HG03060 (cell line): ENCODE results near the gene OBI1.
"Not testable (repeated sequence)": the region's sequence is repeated elsewhere in the genome, so short reads cannot be mapped to it uniquely, and the experiment has no call there.

Experiments
- ATAC-seq: cut with Tn5 transposase; IDR thresholded peaks from one replicate; pipeline ENCODE4 v1.9.1; 2021; ENCODE audit warnings: low read depth, moderate number of reproducible peaks; ENCODE audit not compliant: unreplicated experiment

OBI1 gene

DNA sequence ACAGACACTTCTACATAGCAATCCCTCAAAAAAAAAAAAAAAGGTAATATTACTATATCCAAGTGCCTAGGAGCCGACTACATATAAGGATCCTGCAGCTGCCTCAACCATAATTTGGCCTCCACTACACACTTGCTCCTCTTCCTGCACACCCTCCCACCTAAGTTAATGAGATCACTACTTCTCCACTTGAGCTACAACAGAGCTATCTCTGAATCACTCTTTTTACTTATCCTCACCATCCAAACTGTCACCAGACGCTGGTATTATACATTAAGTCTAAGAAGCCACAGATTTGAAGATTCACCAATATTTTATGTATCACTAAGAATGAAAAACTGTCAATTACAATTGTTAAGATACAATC is 8.3 kb downstream of the OBI1 start:
- no peak for ATAC-seq

DNA sequence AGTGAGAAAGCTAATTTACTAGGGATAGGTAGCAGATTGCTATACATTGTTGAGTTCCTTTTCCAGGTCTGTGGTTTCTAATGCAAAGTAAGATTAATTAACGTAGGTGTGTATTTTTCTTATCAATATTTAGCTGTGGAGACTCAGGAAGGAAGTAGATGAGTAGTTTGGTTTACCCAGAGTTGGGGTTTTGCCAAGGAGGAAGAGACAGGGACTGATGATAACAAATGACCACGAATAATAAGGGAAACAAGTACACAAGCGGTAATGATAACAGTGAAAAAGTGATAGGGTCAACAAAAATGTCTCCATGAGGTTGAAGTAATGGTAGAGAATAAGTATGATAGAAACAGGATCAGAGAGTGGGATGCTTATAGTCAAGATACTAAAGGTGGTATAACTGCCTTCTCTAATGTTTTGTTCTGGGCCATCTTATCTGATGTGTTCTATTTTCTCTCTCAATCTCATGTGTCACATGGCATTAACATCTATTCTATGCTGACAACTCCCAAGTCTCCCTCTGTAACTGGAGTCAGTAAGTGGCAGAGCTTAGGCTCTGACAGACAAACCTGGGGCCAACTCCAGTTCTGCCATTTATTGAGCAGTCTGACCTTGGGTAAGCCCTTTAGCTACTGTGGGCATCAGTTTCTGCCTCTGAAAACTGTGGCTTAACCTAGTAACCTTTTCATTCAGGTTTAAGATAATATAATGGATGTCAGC is 8.8 kb downstream of the OBI1 start:
- ATAC-seq: no peak

DNA sequence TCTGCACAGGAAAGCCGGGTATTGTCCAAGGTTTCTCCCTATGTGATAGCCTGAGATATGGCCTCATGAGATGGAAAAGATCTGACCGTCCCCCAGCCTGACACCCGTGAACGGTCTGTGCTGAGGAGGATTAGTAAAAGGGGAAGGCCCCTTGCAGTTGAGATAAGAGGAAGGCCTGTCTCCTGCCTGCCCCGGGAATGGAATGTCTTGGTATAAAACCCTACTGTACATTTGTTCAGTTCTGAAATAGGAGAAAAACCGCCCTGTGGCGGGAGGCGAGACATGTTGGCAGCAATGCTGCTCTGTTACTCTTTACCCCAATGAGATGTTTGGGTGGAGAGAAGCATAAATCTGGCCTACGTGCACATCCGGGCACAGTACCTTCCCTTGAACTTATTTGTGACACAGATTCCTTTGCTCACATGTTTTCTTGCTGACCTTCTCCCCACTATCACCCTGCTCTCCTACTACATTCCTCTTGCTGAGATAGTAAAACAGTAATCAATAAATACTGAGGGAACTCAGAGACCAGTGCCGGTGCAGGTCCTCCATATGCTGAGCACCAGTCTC is 11.8 kb downstream of the OBI1 start:
- not testable (repeated sequence) for ATAC-seq

DNA sequence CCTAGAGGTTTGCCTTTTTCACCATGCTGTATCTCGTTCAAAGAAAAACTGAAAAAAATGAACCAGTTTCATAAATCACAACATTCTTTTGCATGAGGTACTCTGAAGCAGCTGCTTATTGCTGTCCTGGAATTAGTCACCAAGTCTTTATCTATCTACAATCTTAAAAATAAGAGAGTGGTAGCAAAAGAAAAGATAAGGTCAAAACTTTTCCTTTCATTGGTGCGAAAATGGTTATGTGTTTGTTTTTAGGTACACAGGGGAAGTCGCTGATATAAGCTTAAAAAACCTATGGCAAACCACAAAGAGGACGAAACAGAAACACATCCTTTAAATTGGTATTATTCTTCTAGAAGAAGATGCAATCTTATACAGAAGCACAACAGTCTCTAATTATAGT is 20.7 kb downstream of the OBI1 start:
- no peak for ATAC-seq

DNA sequence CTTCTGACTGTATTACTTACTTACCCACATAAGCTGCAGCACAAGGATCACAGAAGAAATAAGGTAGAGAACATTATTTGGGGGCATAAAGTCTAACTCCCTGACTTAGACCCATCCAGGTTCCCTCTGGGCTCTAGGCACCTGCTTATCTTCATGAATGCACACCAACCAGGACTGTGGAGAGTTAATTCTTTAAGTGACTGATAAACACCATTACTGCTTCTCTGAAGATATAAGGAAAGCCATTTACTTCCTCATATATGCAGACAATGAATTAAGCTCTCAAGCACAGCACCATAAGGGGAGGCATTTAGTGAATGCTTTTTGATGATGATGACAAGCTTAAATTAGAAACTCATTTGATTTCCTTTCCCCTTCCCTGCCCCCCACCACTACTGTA is 22.5 kb downstream of the OBI1 start:
- ATAC-seq: no peak

DNA sequence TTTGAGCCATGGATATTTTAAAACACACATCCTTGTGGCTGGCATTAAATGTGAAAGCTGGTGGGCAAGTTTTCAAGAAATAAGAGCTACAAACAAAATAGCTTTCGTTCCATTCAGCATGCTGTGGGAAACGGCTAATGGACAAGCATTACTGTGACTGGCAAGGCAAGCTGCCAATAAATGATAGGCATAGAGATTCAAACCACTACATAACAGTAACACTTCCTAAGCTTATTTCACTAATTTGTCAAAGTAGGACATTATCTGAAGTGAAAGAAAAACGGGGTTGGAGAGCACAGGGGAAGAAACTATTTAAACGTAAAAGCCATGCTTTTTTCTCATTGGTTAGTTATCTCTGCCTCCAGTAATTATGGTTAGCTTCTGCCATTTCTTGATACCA is 26.0 kb downstream of the OBI1 start:
- ATAC-seq: no peak

DNA sequence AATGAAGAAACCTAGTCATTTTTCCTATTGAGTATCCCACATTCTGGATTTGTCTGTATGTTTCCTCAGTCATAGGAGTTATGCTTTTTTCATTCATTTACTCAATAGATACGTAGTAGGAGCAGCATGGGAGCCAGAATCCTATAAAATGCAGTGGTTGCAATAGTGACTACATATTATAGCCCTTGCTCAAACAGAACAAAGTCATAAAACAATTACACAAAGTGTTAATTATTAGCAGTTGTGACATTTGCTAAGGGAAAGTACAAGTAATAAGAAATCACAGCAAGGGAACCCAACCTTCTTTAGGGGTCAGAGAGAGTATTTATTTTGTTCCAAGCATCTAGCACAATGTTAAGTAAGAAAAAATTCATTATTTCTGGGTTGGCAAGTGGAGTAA is 27.9 kb downstream of the OBI1 start:
- ATAC-seq: no peak

DNA sequence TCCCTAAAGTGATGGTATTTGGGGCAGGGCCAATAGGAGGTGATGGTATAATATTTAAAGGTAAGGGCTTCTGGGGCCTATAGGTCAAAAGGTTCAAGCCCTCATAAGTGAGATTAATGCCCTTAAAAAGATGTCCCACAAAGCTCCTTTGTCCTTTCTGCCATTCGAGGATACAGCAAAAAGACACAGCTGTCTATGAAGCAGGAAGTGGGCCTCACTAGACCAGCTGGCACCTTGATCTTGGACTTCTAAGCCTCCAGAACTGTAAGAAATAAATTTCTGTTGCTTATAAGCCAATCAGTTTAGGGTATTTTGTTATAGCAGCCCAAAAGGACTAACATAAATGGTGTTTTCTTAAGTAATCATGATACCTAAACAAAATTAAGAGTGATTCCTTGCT is 28.4 kb downstream of the OBI1 start:
- ATAC-seq: no peak

DNA sequence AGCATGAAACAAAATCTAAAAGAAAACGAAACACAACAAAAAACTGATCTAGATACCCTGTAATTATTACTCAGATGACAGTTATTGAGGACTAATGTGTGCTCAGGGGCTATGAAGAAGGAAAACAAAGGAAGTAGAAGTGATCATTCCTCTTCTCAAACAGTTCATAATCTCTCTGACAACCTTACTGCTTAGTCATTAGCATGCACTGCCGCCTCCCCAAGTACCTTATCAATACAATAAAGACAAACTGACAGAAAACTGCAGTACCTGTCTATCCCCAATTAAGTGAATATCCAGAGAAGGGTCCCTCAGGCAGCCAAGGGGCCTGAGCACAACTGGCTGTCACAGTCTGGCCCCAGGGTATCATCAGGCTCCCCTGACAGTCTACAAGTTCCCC is 33.6 kb downstream of the OBI1 start:
- no peak for ATAC-seq

DNA sequence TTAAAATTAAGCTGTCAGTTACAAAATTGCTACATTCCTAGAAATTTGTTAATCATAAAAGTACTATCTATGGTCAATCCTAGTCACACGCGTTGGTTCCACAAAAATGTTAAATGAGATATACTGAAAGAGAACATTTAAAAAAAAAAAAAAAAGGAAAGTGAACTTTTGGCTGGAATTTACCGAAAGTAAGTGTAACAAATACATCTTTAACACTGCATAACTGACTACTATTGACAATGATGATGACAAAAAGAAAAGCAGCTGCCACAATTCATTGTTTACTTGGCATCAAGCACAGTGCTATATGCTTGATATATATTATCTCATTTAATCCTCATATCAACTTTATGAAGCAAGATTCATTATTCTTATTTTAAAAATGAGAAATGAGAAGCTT is 35.8 kb downstream of the OBI1 start:
- ATAC-seq: no peak

DNA sequence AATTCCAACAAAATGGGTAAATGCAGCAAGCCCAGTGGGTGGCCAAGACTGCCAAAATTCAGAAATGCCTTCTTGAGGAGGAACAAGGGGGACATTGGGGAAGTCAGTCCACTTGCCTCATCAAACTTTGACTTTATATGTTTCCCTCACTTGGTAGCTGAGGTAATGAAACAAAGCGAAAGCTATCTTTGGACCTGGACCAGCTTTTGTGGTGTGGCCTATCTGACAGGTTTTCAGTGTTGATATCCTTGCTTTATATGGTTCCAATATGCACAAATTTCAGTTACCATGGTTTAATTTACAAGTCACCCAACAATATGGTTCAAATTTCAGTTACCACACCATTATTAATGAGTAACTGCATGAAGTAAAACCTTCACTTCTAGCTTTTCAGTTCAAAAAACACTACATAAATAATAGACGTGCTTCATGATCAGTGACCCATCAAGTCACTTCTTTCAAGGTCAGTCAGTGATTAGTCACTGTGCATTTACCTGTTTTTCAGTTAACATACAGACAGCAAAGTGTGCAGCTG is 38.0 kb downstream of the OBI1 start:
- no peak for ATAC-seq

DNA sequence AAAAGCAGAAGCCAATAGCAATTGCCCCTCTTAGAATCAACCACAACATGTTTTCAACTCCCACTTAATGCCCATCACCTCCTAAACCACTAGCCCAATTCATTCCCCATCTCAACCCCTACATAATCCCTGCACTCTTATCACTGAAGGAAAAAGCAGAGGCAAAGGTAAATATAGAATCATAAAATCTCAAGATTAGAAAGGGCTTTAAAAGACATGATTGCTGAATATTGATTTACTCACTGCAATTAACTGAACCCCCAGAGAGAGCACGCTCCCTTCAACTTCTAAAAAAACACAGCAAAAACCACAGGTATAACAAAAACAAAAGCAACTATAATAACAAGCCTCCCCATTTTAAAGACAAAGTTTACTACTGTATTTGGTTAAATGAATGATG is 40.5 kb downstream of the OBI1 start:
- no peak for ATAC-seq

DNA sequence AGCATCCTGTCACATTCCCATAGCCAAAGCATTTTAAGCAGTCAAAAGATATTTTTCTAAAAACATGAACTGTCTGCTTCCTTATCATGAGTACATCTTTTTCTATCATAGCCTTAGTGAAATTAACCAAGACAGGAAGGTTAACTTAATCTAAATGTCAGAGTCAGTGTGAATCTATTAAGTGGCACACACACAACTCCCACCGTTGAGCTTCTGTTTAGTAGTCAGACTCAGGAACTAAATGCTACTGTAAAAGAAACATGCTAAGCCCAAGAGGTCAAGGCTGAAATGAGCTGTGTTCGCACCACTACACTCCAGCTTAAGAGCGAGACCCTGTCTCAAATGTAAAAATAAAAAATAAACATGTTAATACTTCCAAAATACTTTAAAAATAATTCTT is 47.9 kb downstream of the OBI1 start:
- no peak for ATAC-seq

DNA sequence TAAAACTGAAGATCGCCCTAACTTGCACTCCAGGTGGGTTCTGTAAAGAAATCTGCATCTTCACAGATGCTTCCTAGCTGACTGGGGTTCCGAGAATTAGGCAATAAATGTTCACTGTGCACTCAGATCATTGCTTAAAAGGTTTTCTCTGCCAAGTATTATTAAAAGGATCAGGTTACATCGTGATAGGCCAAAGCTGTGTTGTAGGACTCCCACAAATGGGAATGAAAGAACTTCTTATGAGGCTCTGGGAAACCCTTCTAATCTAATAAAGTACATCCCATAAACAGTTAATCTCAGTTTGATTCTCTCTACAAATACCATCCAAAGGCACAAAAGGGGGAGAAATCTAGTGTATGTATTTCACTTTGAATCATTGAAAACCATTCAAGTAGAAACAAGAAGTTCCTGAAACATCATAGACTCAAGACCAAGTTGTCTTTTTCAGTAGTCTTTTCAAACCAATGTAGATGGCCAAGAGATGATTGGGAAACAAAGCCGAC is 48.5 kb downstream of the OBI1 start:
- ATAC-seq: no peak

DNA sequence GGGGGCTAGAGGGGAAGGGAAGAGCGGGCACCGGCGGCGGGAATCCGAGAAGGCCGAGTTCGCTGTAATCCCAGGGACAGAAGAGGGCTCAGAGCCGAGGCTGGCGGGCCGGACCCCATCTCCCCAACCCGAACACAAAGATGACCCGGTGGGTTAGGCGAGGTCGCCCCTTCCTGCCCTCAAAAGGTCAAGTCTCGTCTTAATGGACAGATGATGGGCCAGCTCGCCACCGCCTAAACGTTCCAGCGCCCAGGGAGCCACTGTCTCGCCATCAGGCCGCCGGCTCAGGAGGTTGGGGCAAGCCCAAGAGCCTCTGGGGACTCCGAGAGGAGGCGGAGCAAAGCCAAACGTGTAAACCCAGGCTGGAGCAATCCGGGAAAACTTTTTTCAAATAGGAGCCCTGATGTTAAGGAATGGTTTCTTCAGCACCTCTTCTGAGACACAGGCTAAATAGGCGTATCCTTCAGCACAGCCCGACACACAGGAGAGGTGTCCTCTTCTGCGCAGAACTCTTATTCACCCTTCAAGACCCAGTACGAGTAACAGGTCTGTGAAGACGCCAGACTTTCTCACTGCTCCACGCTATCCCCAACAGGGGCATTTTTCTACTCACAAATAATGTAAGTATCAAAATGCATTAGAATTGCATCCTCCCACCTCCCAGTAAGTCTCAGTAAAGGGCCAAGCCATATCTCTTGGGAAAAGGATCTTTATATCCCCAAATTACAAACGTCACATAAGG is 49.3 kb downstream of the OBI1 start:
- ATAC-seq: no peak

DNA sequence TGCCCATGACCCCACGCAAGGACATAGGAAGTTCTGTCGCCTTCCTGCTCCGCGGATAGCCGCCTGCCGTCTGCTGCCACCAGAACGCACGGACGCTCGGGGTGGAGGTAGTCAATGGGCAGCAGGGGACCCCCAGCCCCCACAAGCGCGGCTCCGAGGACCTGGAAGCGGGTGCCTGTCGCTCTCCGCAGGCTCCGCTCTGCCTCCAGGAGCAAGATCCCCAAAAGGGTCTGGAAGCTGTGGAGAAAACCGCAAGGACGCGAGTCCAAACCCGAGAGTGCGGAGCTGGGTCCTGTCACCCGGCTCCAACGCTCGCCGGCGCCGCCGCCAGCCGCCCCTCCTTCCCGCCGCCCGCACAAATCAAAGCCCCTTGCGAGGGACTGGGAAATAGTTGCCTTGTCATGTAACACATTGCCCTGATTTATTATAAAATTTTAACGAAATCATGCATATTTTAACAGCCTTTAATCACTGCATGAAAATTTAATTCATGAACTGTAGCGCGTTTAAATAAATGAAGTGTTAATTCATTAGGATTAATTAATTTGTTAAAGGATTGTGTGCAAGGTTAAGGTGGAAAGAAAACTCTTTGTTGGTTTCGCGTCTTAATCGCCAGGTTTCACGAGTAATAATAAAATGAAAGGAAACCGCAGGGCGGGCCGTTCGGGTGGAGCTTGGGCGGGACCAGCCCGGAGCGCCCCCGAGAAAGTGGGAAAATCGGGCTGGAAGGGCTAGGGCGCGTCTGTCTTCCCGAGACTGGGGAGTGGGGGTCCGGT is 50.1 kb downstream of the OBI1 start:
- ATAC-seq: no peak

DNA sequence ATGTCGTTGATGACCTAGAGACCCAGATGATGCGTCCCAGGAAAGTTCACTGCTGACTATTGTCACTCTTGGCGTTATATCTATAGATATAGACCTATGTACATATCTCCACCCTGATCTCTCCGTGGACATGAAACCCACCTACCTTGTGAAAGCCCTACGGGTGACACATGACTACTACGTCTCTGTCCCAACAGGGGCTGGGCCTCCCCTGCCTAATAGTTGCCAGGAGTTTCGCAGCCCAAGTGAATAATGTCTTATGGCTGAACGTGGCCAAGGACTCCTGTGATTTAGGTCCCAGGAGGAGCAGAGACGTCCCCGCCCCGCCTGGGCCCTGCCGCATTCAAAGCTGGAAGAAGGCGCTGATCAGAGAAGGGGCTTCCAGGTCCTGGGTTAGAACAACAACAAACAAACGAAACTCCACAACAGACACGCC is 50.7 kb downstream of the OBI1 start:
- ATAC-seq: no peak

DNA sequence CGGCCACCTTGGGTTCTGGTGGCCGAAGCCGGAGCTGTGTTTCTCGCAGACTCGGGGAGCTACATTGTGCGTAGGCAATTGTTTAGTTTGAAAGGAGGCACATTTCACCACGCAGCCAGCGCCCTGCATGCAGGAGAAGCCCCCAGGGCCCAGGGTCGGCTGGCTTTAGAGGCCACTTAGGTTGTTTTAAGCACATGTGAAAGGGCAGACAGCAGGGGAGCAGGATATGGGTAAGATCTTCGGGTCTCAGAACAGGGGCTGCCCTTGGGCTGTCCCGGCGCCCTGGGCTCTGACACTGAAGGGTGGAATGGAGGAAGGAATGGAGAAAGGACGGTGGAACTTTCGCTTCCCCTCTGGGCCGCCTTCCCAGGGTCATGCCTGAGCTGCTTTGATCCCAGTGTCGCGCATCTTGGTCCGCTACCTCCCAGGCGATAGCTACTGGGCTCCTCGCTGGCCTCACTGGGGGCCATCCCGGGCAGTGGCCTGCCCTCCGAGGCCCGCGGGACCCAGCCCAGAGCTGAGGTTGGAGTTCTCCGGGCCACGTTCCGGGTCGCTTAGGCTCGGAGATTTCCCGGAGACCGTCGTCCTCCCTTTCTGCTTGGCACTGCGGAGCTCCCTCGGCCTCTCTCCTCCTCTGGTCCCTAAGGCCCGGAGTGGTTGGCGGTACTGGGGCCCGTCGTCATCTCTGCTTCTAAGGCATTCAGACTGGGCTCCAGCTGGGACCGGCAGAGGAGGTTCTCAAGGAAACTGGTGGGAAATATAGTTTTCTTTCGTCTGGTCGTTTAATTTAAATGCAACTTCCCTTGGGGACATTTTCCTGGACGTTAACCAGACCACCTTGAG is 51.3 kb downstream of the OBI1 start:
- ATAC-seq: no peak

DNA sequence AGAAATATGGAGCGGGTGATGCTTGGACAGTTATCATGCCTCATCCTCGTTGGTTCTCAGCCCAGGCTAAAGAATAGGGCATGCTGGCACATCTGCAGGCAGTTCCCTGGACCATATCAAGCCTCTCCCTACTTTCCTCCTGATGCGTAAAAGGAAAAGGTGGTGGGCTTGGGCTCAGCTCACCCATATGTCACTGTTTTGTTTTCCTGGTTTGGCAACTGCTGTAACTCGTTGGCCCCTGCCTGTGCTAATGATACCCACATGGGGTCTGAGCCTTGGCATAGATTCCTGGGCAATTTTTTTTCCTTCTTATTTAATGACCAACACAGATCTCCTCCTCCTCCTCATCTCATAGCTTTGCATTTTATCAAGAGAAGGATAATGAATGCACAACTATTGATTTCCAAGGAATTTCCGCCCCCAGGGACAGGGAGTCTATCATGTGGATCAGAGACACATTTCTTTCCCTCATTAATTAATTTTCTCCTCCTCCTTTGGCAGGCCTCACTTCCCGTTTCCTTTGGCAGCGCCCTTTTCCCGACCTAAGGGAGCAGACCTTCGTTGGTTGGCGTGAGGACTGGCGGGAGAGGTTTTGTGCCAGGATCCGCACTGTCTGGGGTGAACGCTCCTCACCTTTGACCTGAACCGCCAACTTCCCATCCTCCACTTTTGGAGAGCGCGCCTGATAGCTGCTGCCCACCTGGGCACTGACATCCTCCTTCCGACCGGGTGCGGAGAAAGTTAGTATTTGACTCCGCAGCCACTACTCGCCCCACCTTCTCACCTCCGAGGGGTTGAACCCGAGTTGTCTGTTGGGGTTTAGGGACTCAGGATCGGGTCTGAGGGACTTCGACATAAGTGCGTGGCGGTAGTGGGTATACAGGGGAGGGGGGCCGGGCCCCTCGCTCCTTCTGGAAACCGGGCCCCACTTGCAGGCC is 52.2 kb downstream of the OBI1 start:
- no peak for ATAC-seq
